Thoracic aorta (tissue), 2 donors: ENCODE results near the gene MTCL1. TPM values are rescaled to one million over a fixed set of nuclear protein-coding genes. Genes with fewer than 3 reads are reported as not detected.

Source experiments
- ATAC-seq: fragments of 150-250 bp; one replicate; pipeline ENCODE4 v1.8.0; 2017; ENCODE audit warnings: low read depth; ENCODE audit not compliant: insufficient number of reproducible peaks, low FRiP score
- DNase-seq: peaks from one replicate; pipeline ENCODE4 v3.0.0-alpha.2; 2020; ENCODE audit warnings: low spot score
- H3K27ac ChIP-seq, 2 donors: fragments of 200-600 bp; sonication (generic); 1 replicate in 1 of 2; 2 replicates in 1 of 2; pipeline ENCODE4 v1.5.1; 2016; ENCODE audit warnings: mild to moderate bottlenecking in 2 of 2, moderate library complexity in 2 of 2
- H3K27me3 ChIP-seq: fragments of 200-600 bp; sonication (generic); replicated peaks from 2 replicates; pipeline ENCODE4 v1.6.0; 2016; ENCODE audit warnings: mild to moderate bottlenecking; ENCODE audit not compliant: insufficient read depth
- H3K36me3 ChIP-seq: fragments of 200-600 bp; sonication (generic); one replicate; pipeline ENCODE4 v1.5.1; 2016
- H3K4me1 ChIP-seq, 2 donors: fragments of 200-600 bp; sonication (generic); 1 replicate in 1 of 2; 2 replicates in 1 of 2; pipeline versions ENCODE4 v1.5.1 to v1.6.0; 2016; ENCODE audit warnings: low read depth in 2 of 2, mild to moderate bottlenecking in 1 of 2; ENCODE audit not compliant: control insufficient read depth in 1 of 2
- H3K4me3 ChIP-seq: fragments of 200-600 bp; sonication (generic); 2 replicates; pipeline ENCODE4 v1.5.1; 2016; ENCODE audit warnings: mild to moderate bottlenecking
- H3K9me3 ChIP-seq: fragments of 200-600 bp; sonication (generic); 2 replicates; pipeline ENCODE4 v1.5.1; 2016
- total RNA-seq, 2 donors: library from RNA; depleted of rRNA; stranded (reverse); fragments of >200 nt; gene quantifications; one replicate each; pipeline versions ENCODE4 v1.1.0 to v1.2.3, GENCODE V29; 2016
- TF ChIP-seq, protein P1 (sequence below): fragments of 200-600 bp; sonication (generic); IDR thresholded peaks from one replicate; pipeline ENCODE4 v1.5.1; 2019; ENCODE audit warnings: antibody characterized with exemption

The MTCL1 gene
- total RNA-seq, 2 donors from 2014 or later: 9.9 to 23.3 TPM

DNA sequence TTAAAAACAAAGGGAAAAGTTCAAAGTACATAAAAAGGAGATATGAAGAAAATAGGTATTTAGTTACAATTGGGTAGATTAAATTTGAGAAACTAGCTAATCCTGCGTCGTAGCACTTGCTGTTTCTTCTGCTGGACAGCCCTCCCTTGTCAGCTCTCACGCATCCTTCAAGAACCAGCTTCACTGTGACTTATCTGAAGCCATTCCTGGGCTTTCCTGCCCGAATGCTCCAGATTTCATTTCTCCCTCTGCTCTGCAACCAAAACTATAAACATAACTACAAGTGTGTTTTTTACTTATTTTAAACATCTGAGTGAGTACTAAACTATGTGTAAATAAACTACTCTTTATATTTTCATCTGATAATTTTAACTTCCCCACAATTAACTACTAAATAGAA is 149.2 kb downstream of the MTCL1 start:
- no peaks in the 10 kb centered on the region for H3K27me3 ChIP-seq
- TF ChIP-seq, protein P1, sequence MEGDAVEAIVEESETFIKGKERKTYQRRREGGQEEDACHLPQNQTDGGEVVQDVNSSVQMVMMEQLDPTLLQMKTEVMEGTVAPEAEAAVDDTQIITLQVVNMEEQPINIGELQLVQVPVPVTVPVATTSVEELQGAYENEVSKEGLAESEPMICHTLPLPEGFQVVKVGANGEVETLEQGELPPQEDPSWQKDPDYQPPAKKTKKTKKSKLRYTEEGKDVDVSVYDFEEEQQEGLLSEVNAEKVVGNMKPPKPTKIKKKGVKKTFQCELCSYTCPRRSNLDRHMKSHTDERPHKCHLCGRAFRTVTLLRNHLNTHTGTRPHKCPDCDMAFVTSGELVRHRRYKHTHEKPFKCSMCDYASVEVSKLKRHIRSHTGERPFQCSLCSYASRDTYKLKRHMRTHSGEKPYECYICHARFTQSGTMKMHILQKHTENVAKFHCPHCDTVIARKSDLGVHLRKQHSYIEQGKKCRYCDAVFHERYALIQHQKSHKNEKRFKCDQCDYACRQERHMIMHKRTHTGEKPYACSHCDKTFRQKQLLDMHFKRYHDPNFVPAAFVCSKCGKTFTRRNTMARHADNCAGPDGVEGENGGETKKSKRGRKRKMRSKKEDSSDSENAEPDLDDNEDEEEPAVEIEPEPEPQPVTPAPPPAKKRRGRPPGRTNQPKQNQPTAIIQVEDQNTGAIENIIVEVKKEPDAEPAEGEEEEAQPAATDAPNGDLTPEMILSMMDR: no peak
- no peaks in the 10 kb centered on the region for H3K4me1 ChIP-seq
- H3K9me3 ChIP-seq: no peaks in the 10 kb centered on the region
- no peak overlapping the region for H3K27ac ChIP-seq
- no peak overlapping the region for H3K4me3 ChIP-seq
- DNase-seq (no peak), ATAC-seq (no peak)
- H3K36me3 ChIP-seq: no peaks in the 10 kb centered on the region

DNA sequence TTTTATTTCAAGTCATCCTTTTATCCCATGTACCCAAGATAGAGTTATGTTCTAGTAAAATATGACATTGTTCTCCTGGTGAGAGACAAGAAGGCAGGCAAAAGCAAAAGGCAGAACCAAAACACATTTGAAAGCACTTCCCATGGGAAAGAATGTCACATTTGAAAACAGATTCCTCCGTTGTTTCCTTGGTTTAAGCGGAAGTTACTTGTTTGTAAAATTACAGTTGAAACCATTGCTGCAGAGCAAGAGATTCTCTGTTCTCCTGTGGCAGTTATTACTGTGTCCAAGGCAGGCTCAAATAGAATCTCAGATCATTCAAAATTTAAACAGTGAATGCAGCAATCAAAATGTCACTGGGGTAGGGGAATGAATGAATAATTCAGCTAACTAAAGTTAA is 149.6 kb downstream of the MTCL1 start:
- no peak for ATAC-seq
- Histone ChIP-seq H3K9me3 (no peaks in the 10 kb centered on the region), H3K27ac (no peak overlapping the region), H3K36me3 (no peaks in the 10 kb centered on the region), H3K4me1 (no peaks in the 10 kb centered on the region), H3K27me3 (no peaks in the 10 kb centered on the region), H3K4me3 (no peak overlapping the region)
- no peak for DNase-seq
- TF ChIP-seq, protein P1: no peak

DNA sequence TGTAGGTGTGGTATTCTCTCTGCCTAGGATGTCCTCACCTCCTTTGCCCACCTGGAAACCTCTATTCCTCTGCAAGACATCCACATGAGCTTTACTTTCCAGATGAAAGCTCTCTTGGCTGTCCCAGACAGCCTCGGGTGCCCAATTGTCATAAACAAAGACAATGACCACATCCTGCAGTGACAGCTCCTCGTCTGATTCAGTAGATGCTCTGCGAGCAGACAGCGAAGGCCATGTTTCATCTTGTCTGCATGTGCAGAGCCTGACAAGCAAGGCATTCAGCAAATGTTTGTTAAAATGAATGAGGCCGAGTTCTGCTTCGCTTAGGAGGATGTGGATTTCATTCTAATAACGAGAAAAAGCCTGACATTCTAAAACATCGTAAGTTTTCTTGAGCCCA is 150.9 kb downstream of the MTCL1 start:
- TF ChIP-seq, protein P1: no peak
- Histone ChIP-seq H3K27me3 (no peaks in the 10 kb centered on the region), H3K27ac (no peak overlapping the region), H3K36me3 (no peaks in the 10 kb centered on the region), H3K9me3 (no peaks in the 10 kb centered on the region), H3K4me3 (no peak overlapping the region), H3K4me1 (no peaks in the 10 kb centered on the region)
- DNase-seq (no peak), ATAC-seq (no peak)

DNA sequence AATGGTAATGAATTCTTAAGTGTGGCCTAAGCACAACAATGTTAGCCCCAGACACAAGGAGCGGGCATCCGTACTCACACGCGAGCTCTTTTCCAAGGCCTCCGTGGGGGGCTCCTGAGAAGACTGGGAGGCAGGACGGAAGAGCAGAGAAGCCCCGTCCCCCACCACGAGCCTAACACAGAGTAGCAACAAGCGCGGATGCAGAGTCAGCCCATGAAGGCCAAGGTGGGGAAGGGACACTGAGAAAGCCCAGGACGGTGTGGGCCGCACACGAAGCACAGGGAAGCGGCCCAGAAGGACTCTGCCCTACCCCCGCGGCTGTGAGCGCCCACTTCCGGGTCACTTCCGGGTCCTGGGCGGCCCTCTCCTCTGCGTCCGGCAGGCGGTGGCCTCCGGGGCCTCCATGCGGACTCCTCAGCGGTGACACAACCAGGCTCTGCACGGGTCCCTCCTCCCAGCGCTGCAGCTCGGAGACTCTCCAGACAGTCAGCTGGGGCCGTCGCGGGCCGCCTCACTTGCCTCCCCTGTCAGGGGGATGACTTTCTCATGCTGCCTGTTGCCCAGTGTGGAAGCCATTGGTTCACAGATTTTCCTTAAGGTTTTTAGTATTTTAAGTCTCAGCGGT is 151.5 kb downstream of the MTCL1 start:
- H3K9me3 ChIP-seq: no peaks in the 10 kb centered on the region
- H3K36me3 ChIP-seq: no peaks in the 10 kb centered on the region
- no peak overlapping the region for H3K4me3 ChIP-seq
- no peak for ATAC-seq
- H3K27me3 ChIP-seq: no peaks in the 10 kb centered on the region
- H3K4me1 ChIP-seq: no peaks in the 10 kb centered on the region
- no peak overlapping the region for H3K27ac ChIP-seq
- TF ChIP-seq, protein P1: no peak
- DNase-seq: no peak

DNA sequence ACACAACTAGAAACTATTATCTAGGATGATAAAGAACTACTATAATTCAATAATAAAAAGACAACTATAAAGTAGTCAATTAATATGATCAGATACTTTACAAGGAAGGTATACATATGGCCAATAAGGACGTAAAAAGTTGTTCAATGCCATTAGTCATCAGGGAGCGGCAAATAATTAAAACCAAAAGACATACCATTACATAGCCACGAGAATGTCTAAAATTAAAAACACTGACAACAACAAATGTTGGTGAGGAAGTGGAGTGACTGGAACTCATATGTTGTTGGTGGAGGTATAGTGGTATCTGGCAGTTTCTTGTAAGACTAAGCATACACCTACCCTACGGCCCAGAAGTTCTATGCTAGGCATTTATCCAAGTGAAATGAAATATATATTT is 152.4 kb downstream of the MTCL1 start:
- no peaks in the 10 kb centered on the region for H3K36me3 ChIP-seq

More for the DNA sequence above, 152.4 kb downstream of the MTCL1 start:
- TF ChIP-seq, protein P1: no peak
- H3K27ac ChIP-seq: no peak overlapping the region
- no peaks in the 10 kb centered on the region for H3K9me3 ChIP-seq
- no peak for DNase-seq
- H3K27me3 ChIP-seq: no peaks in the 10 kb centered on the region
- no peak overlapping the region for H3K4me3 ChIP-seq
- H3K4me1 ChIP-seq: no peaks in the 10 kb centered on the region
- ATAC-seq: no peak
